T follicular helper cell (primary cell): ENCODE measurements around the gene STT3A.

Source experiments
- DNase-seq: peaks from one replicate; pipeline ENCODE4 v3.0.0-alpha.2; 2020; ENCODE audit warnings: low read depth

STT3A gene

DNA sequence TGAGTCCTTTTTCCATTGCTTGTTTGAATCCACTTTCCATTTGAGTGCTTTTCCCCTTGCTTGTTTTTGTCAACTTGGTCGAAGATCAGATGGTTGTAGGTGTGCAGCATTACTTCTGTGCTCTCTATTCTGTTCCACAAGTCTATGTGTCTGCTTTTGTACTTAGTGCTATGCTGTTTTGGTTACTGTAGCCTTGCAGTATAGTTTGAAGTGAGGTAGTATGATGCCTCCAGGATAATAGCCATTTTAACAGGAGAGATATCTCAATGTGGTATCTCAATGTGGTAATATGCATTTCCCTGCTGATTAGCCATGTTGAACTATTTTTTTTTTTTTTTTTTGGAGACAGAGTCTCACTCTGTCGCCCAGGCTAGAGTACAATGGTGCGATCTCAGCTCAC lies 71.3 kb downstream of the STT3A start:
- no peak for DNase-seq

DNA sequence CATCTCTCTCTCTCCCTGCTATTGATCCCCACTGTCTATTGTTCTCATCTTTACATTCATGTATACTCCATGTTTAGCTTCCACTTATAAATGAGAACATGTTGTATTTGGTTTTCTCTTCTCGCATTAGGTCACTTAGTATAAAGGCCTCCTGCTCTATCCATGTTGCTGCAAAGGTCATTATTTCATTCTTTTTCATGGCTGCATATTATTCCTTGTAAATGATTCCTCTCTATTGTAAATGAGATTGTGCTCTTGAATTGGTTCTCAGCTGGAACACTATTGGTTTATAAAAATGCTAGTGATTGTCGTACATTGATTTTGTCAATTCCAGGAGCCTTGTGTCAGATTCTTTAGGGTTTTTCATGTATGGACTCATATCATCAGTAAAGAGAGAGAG lies 74.5 kb downstream of the STT3A start:
- DNase-seq, result no peak

DNA sequence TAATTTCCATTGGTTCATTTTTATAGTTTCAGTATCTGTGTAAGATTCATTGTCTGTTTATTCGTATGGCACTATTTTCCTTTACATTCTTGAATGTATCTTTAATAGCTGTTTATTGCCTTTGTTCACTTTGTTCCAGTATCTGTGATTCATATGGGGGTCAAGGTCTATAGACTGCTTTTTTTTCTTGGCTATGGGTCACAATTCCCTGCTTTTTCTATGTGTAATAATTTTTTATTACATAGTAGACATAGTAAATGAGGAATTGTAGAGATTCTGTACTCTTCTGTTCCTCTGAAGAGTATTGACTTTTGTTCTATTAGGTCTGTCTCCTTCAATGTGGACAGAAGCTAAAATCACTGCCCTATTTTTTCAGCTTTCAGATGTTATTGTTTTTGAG lies 77.5 kb downstream of the STT3A start:
- DNase-seq, result no peak

DNA sequence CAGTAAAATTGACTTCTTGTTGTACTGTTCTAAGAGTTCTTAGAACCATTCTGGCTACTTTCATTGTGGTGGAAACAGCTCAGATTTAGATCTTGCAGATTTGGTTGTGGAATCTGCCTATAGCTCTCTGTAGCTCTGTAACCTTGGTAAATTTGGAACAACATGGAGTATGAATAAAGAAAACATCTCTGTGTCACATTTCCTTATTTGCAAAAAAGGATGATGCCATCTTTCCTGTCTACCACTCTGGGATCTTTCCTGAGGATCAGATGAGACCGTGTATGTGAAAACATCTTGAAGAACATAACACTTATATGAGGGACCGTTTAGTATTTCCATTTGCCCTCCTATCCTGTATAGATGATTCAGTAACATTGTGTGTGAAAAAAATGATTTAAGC lies 78.9 kb downstream of the STT3A start:
- DNase-seq, result no peak
